Islet precursor cell (in vitro differentiated cells): ENCODE data around the gene UBE2QL1.

ENCODE experiments used
- DNase-seq: peaks from one replicate; pipeline ENCODE4 v3.0.0-alpha.2; 2018

UBE2QL1 gene

DNA sequence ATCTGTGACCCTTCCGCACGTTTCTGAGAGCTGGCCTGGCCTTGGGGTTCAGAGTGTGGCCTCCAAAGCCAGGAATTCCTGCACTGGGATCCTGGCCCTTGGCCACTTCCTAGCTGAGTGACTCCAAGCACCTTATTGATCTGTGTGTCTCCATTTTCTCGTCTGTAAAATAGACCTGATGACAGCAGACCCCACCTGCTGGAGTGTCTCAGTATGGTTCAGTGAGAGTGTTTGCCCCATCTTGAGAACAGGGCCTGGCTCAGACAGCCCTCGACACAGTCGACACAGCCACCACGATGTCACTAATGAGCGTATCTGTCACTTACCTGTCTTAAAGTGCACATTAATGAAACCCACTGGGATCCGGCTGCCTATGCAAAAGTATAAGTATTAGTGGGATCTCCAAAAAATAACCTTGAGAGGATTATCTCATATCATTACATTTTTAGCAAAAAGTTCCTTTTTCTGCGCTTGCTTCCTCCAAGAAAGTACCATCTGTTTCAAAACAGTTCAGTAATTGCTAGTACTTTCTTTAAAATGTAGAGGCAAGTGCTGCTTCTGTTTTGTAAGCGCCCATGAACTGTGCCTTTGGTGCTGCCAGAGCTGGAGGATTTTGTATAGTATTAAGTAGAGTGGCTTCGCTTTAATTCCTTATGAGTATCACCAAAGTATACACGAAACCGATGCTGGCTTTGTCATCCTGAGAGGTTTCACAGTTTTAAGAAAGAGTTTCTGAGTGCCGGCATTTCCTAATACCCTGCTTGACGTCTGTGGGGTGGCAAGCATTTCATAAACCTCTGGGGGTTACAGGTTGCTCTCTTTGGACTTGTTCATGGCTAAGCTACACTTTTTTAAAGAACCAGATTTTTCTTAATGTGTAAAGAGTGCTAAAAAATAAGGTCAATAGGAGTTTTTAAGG lies 31.7 kb downstream of the UBE2QL1 start:
- DNase-seq = no peak

DNA sequence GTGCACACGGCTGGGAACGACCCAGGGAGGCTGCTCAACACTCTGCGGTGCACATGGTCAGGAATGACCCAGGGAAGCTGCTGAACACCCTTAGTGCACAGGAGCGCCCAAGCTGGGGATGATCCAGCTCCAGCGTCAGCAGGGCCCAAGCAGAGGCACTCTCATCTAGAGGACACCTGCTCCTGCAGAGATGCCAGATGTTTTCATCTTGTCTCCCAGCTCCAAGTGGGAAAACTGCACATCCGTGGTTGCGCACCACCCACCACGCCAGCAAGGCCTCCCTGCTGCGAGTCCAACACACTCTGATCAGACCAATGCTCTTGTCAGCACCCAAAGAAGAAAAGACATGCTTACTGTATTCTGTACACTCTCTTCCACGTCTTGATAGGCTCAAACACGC lies 34.1 kb downstream of the UBE2QL1 start:
- no peak for DNase-seq

- DNase-seq = no peak
Observed at GRCh38 chr5:6483880-6484382, 35.3 kb downstream of the UBE2QL1 start.

DNA sequence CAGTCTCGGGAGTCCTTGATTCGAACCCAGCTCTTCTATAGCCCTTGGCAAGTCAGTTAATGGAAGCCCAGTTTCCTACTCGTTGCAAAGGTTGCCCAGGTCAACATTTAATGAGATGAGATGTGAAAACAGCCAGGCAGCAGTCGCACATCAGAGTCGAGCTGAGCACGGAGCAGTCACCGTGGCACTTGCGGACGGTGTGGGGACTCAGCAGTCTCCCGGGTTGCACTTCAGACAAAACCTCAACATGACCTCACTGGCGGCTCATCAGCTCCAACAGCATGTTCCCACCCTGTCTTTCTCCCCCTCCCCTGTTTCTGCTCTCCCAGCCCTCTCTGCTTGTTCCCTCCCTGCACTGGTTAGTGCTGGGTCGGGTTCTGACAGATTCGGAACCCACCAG lies 35.8 kb downstream of the UBE2QL1 start:
- peak; percentile 60 for DNase-seq

DNA sequence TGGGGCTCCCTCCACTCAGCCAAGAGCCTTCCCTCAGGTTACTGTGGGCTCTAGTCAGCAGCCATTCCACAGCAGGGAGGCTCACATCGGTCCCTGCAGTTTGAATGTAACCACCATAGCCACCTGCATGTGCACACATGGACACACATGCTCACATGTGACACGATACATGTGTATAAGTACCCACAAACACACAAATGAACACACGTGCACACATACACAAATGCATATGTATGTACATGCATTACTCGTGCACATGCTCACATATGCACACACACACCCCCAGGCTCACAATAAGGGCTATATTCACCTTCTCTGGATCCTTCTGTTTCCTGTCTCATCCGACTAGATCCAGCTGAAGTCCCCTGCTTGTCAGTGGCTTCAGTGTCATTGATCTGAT lies 36.2 kb downstream of the UBE2QL1 start:
- no peak for DNase-seq

- DNase-seq = no peak
Observed at GRCh38 chr5:6485441-6485840, 36.8 kb downstream of the UBE2QL1 start.

- no peak for DNase-seq
Observed at GRCh38 chr5:6486074-6486473, 37.4 kb downstream of the UBE2QL1 start.

DNA sequence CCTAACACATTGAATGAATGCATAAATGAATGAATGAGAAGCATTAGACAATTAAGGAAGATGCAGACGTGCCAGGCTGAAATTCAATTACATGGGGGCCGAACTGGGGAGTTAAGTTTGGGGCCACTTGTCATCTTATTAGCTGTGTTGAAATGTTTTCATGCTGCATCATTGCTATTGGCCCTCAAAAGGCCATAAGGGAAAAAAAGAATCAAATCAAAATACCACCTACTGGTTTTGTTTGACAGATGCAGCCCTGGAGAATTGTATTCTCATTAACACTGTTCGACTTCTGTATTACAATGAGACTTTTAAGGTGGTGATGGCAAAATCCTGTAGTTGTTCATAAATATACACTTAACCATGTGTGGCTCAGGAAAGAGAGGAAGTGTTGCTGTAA lies 38.4 kb downstream of the UBE2QL1 start:
- DNase-seq = no peak

DNA sequence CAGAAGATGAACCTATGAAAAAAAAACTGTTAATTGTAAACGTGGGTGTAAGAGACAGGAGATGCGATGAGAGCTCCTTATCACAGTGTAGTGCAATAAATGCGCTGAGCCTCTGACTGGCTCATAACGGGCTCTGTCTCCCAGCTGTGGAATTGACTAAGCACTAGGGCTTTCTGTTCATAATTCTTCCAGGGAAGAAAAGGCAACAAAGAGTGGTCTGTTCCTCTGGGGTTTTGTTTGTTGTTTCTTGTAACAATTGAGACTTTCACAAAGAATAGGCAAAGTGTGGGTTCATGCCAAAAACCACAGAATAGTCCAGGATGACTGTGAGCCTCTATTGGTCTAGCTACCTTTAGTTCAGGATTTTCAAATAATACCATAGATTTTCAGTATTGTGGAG lies 39.4 kb downstream of the UBE2QL1 start:
- no peak for DNase-seq

DNA sequence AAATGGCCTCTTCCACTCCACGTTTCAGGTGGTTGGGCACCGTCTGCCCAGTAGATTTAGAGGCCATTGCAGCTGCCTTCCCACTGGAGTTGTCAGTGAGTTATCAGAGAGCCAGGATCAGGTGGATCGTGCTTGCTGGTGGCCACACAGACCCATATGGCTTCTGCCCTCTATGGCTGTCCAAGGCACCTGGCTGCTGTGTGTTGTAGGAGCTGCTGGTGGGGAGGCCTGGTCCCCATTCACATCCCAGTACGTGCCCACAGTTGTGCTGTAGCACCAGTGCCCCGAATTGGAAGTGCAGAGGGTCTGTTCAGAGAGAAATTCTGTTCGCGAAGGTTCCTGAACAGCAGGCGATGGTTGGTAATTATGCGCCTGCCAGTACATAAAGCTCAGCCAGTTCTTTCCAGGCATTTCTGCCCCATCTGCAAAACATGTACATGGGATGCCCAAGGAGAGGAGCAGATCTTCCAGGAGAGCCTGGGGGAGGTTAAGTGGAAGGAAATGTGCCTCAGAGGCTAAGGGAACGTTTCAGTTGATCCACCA lies 41.1 kb downstream of the UBE2QL1 start:
- no peak for DNase-seq

DNA sequence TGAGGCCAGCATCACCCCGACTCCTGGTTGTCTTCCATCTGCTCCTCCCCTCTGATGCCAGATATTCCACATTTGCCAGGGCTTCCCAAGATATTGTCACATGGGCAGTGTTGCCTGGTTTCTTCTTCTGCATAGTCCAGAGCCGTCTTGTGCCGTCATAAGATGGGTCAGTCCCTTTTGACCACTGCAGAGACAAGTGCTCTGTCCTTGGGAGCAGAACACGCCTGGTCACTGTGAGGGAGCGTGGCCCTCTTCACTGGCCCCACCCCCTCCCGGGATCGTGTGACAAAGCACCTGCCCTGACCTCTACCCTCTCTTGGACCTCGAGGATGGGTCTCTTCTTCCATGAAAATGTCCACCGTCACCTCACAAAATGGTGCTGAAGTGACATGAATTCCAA lies 41.6 kb downstream of the UBE2QL1 start:
- DNase-seq = no peak

GRCh38 chr5:6490693-6491092 lies 42.0 kb downstream of the UBE2QL1 start:
- DNase-seq = peak; percentile 59

DNA sequence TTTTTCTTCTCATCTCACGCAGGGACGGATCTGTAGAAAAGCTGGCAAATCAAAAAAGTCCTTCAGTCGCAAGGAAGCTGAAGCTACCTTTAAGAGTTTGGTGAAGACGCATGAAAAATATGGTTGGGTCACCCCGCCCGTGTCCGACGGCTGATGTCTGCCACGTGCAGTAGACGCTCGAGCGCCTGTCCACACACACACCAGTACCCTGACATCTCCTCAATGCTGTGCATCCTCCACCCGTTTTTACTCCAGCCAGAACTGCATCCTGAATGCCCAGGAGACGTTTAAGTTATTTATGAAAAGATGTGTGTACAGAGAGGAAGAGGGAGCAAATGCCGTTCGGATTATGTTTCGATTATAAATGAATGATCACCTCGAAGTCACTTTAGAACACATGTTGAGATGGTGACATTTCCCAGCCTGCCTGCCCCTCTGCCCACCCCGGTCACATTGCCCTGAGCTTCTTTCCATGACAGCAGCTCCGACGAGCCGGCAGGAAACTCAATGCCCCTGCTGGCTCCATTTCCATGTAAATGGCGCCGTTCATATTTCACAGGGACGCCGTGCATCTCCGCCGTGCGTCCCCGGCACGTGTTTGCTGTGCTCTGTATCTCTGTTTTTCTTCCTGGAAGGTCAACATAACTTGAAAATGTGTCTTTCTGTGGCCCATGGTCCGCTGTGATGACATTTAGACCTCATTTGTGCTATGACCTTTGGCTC lies 42.7 kb downstream of the UBE2QL1 start:
- DNase-seq = peak; percentile 40

- peak; percentile 16 for DNase-seq
Observed at GRCh38 chr5:6491919-6492290, 43.2 kb downstream of the UBE2QL1 start.

DNA sequence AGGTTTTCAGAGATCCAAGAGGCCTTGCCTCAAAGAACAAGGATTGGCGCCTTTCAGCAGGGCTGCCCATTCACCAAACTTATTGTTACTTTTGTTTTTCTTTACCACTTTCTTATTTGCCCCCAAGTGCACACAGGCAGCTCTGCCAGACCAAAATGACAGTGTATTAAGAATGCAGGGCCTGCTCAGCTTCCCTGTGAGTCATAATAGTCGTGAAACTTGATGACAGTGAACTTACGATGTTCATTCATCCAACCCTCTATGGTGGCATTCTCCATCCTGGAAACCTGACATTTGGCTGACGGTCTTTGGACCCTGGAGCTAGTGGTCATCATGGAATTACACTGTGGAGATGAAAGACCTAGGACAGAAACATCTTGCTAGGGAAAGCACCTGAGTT lies 44.3 kb downstream of the UBE2QL1 start:
- DNase-seq = peak; percentile 49

- peak; percentile 16 for DNase-seq
Observed at GRCh38 chr5:6493681-6494454, 45.2 kb downstream of the UBE2QL1 start.

DNA sequence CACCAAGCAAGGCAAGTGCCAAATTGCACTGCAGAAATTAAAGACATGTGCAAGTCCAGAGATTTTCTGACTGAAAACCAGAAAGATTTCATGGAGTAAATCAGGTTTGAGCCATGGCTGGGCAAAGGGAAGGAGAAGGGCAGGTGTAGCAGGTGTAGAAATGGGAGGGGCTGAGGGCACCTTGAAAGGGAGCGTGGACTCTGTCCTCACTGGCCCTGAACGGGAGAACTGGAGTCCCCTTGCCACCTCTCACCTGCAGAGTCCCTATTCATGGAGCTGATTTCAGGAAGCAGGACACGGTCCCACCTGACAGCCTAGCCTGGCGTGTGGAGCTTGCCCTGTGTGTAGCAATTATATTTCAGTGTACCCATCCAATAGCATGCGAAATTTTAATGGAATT lies 46.3 kb downstream of the UBE2QL1 start:
- DNase-seq = peak; percentile 34

- peak; percentile 29 for DNase-seq
Observed at GRCh38 chr5:6495433-6496206, 47.0 kb downstream of the UBE2QL1 start.

DNA sequence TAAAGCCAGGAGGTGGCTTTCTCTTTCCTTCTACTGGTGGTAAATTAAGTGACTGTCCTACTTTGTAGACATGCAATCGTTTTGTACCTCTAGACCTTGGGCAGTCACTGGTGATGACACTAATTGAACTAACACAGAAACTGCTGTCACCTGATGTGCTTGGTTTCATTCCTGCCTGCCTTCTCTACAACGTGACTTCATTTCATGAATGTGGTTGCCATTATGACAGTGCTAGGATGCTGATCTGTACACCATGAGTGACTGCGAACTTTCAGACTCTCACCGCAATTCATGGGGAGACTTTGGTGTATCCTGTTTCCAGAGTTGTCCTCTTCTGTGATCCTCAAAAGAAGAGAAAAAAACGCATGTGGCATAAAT lies 47.5 kb downstream of the UBE2QL1 start:
- DNase-seq = no peak

- DNase-seq = peak; percentile 14
Observed at GRCh38 chr5:6496636-6497035, 48.0 kb downstream of the UBE2QL1 start.

DNA sequence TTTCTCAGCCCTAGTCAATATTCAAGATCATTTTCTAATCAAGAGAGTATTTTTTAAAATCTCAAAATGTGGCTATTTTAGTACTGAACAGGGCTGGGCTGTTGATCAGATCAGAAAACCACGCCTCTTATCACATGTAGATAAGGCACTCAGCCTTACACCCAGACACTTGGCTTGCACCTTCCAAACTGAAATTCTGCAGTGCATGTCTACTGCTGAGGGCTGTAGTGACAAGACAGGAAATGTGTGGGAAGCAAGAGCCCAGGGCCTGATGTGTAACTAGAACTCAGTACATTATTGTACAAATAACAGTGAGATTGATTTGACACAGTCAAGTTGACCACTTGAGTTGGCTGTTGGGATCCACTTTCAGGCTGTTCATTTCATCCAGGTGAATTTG lies 48.6 kb downstream of the UBE2QL1 start:
- peak; percentile 13 for DNase-seq

DNA sequence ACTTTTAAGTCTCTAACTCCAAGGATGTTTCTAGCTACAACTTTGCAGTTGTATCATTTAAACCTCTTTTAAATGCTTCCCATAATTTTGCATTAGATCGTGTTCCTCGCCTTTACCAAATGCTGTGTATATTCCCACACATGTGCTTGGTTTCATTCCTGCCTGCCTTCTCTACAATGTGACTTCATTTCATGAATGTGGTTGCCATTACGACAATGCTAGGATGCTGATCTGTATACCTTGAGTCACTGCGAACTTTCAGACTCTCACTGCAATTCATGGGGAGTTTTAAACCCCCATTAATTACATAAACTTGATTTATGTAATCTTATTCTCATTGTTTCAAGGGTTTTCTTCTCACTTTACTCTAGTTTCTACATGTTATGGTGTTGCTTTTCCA lies 50.3 kb downstream of the UBE2QL1 start:
- peak; percentile 9 for DNase-seq
